HEK293 (cell line): ENCODE data around the gene PMEL.

Source experiments
- CTCF ChIP-seq: fragments of 450-650 bp; formaldehyde crosslinking; IDR thresholded peaks from 2 replicates; pipeline ENCODE4 v1.5.1; 2016; ENCODE audit warnings: missing biosample characterization, missing genetic modification characterization
- GLIS1 ChIP-seq: fragments of 450-650 bp; formaldehyde crosslinking; IDR thresholded peaks from 2 replicates; pipeline ENCODE4 v1.5.1; 2016; ENCODE audit warnings: missing biosample characterization, missing genetic modification characterization
- KLF16 ChIP-seq: fragments of 450-650 bp; formaldehyde crosslinking; IDR thresholded peaks from 2 replicates; pipeline ENCODE4 v1.5.1; 2017; ENCODE audit warnings: missing biosample characterization, missing genetic modification characterization
- KLF8 ChIP-seq: fragments of 450-650 bp; formaldehyde crosslinking; IDR thresholded peaks from 2 replicates; pipeline ENCODE4 v1.5.1; 2016; ENCODE audit warnings: missing biosample characterization, missing genetic modification characterization
- OVOL3 ChIP-seq: fragments of 450-650 bp; formaldehyde crosslinking; IDR thresholded peaks from 2 replicates; pipeline ENCODE4 v1.5.1; 2016; ENCODE audit warnings: missing biosample characterization, missing genetic modification characterization
- RBAK ChIP-seq: fragments of 450-650 bp; formaldehyde crosslinking; IDR thresholded peaks from 2 replicates; pipeline ENCODE4 v1.5.1; 2016; ENCODE audit warnings: missing biosample characterization, missing genetic modification characterization
- SETDB1 ChIP-seq: IDR thresholded peaks from one replicate; pipeline ENCODE4 v1.6.1; 2017; ENCODE audit warnings: mild to moderate bottlenecking, low read length, moderate library complexity, mixed read lengths; ENCODE audit not compliant: insufficient read length
- ZBTB20 ChIP-seq: fragments of 450-650 bp; formaldehyde crosslinking; IDR thresholded peaks from 2 replicates; pipeline ENCODE4 v1.5.1; 2016; ENCODE audit warnings: missing biosample characterization, missing genetic modification characterization
- ZBTB44 ChIP-seq: fragments of 450-650 bp; IDR thresholded peaks from 2 replicates; pipeline ENCODE4 v1.5.1; 2018; ENCODE audit warnings: missing biosample characterization, mild to moderate bottlenecking, missing genetic modification characterization
- ZNF121 ChIP-seq: fragments of 450-650 bp; formaldehyde crosslinking; IDR thresholded peaks from 2 replicates; pipeline ENCODE4 v1.5.1; 2016; ENCODE audit warnings: missing biosample characterization, missing genetic modification characterization
- ZNF221 ChIP-seq: fragments of 450-650 bp; formaldehyde crosslinking; IDR thresholded peaks from 2 replicates; pipeline ENCODE4 v1.5.1; 2017; ENCODE audit warnings: missing biosample characterization, missing genetic modification characterization, borderline replicate concordance
- ZNF292 ChIP-seq: fragments of 450-650 bp; formaldehyde crosslinking; IDR thresholded peaks from 2 replicates; pipeline ENCODE4 v1.5.1; 2016; ENCODE audit warnings: low read depth, missing biosample characterization, missing genetic modification characterization, borderline replicate concordance
- ZNF404 ChIP-seq: fragments of 450-650 bp; formaldehyde crosslinking; IDR thresholded peaks from 2 replicates; pipeline ENCODE4 v1.5.1; 2017; ENCODE audit warnings: missing biosample characterization, missing genetic modification characterization
- ZNF48 ChIP-seq: fragments of 450-650 bp; formaldehyde crosslinking; IDR thresholded peaks from 2 replicates; pipeline ENCODE4 v1.5.1; 2016; ENCODE audit warnings: missing biosample characterization, missing genetic modification characterization
- ZNF571 ChIP-seq: fragments of 450-650 bp; formaldehyde crosslinking; IDR thresholded peaks from 2 replicates; pipeline ENCODE4 v1.5.0; 2017; ENCODE audit warnings: missing biosample characterization, missing genetic modification characterization
- ZNF645 ChIP-seq: fragments of 450-650 bp; formaldehyde crosslinking; IDR thresholded peaks from 2 replicates; pipeline ENCODE4; 2016; ENCODE audit warnings: missing biosample characterization, missing genetic modification characterization
- ZNF701 ChIP-seq: fragments of 450-650 bp; formaldehyde crosslinking; IDR thresholded peaks from 2 replicates; pipeline ENCODE4 v1.5.1; 2016; ENCODE audit warnings: missing biosample characterization, missing genetic modification characterization
- ZNF843 ChIP-seq: fragments of 450-650 bp; formaldehyde crosslinking; IDR thresholded peaks from 2 replicates; pipeline ENCODE4 v1.5.1; 2016; ENCODE audit warnings: missing biosample characterization, missing genetic modification characterization
- ZSCAN23 ChIP-seq: fragments of 450-650 bp; formaldehyde crosslinking; IDR thresholded peaks from 2 replicates; pipeline ENCODE4 v1.5.1; 2016; ENCODE audit warnings: missing biosample characterization, missing genetic modification characterization
- TF ChIP-seq, protein P1 (sequence below): fragments of 450-650 bp; formaldehyde crosslinking; IDR thresholded peaks from 2 replicates; pipeline ENCODE4 v1.5.1; 2017; ENCODE audit warnings: missing biosample characterization, missing genetic modification characterization
- TF ChIP-seq, protein P2 (sequence below): fragments of 450-650 bp; formaldehyde crosslinking; IDR thresholded peaks from 2 replicates; pipeline ENCODE4 v1.5.1; 2016; ENCODE audit warnings: missing biosample characterization, missing genetic modification characterization
- TF ChIP-seq, protein P3 (sequence below): fragments of 450-650 bp; formaldehyde crosslinking; IDR thresholded peaks from 2 replicates; pipeline ENCODE4 v1.5.1; 2016; ENCODE audit warnings: missing biosample characterization, missing genetic modification characterization
- TF ChIP-seq, protein P4 (sequence below): fragments of 450-650 bp; formaldehyde crosslinking; conservative IDR thresholded peaks from 2 replicates; pipeline ENCODE4 v1.5.1; 2016; ENCODE audit warnings: low read depth, missing biosample characterization, missing genetic modification characterization

PMEL gene

DNA sequence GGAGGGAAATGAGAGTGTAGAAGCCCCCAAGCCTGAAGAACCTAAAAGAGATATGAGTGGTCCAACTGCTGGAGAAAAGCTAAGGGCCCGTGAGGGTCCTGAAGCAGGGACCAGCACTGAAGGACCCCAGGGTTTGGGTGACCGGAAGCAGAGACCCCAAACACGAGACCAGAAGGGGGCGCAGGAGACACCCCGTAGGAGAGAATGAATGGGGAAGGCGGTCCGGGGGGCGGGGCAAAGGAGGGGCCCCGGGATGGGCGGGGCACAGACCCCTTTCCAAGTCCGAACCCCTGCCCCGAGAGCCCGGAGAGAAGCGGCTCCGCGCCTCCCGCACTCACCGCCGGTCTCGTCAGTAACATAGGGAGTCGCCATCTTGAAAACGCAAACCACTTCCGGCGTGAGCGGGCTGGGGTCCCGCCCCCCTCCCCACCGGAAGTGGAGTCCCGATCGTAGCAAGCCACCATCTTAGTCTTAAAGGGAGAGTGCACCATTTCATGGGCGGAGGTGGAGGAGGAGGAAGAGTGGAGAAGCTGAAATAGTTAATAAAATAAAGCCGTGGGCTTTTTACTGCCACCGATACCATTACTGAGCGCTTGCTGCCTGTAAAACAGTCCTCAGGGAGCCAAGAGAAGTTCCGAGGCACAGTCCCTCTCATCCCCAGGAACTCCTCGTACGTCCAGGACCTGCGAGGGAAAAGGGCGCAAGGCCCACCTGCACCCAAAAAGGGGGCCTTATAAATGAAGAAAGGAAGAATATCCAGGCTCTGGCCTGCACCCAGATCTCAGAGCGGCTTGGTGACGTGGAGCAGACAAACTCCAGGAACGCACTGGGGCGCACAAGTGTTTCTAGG is 38.9 kb downstream of the PMEL start (continued):
- 0 out of 2 replicates have a peak, but pooled peaks have one; percentile 7 for TF ChIP-seq ZBTB44 (tag by site-specific recombination)
- TF ChIP-seq RBAK (tag by site-specific recombination), result no peak
- TF ChIP-seq GLIS1 (tag by site-specific recombination), result peak; percentile 67
- no peak for TF ChIP-seq ZNF701 (tag by site-specific recombination)
- TF ChIP-seq, protein P1, sequence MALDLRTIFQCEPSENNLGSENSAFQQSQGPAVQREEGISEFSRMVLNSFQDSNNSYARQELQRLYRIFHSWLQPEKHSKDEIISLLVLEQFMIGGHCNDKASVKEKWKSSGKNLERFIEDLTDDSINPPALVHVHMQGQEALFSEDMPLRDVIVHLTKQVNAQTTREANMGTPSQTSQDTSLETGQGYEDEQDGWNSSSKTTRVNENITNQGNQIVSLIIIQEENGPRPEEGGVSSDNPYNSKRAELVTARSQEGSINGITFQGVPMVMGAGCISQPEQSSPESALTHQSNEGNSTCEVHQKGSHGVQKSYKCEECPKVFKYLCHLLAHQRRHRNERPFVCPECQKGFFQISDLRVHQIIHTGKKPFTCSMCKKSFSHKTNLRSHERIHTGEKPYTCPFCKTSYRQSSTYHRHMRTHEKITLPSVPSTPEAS (tag by site-specific recombination), result peak; percentile 43; the same call in 1 of the 2 replicates
- peak; percentile 10; the same call in 1 of the 2 replicates for TF ChIP-seq ZBTB20 (tag by site-specific recombination)
- no peak for TF ChIP-seq ZNF292 (tag by site-specific recombination)
- TF ChIP-seq, protein P2, sequence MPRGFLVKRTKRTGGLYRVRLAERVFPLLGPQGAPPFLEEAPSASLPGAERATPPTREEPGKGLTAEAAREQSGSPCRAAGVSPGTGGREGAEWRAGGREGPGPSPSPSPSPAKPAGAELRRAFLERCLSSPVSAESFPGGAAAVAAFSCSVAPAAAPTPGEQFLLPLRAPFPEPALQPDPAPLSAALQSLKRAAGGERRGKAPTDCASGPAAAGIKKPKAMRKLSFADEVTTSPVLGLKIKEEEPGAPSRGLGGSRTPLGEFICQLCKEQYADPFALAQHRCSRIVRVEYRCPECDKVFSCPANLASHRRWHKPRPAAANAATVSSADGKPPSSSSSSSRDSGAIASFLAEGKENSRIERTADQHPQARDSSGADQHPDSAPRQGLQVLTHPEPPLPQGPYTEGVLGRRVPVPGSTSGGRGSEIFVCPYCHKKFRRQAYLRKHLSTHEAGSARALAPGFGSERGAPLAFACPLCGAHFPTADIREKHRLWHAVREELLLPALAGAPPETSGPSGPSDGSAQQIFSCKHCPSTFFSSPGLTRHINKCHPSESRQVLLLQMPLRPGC (tag by site-specific recombination), result no peak
- TF ChIP-seq SETDB1, result no peak
- TF ChIP-seq ZNF48 (tag by site-specific recombination), result no peak
- TF ChIP-seq ZNF404, result no peak
- TF ChIP-seq OVOL3 (tag by site-specific recombination), result no peak
- peak; percentile 71 for TF ChIP-seq KLF16
- TF ChIP-seq, protein P3, sequence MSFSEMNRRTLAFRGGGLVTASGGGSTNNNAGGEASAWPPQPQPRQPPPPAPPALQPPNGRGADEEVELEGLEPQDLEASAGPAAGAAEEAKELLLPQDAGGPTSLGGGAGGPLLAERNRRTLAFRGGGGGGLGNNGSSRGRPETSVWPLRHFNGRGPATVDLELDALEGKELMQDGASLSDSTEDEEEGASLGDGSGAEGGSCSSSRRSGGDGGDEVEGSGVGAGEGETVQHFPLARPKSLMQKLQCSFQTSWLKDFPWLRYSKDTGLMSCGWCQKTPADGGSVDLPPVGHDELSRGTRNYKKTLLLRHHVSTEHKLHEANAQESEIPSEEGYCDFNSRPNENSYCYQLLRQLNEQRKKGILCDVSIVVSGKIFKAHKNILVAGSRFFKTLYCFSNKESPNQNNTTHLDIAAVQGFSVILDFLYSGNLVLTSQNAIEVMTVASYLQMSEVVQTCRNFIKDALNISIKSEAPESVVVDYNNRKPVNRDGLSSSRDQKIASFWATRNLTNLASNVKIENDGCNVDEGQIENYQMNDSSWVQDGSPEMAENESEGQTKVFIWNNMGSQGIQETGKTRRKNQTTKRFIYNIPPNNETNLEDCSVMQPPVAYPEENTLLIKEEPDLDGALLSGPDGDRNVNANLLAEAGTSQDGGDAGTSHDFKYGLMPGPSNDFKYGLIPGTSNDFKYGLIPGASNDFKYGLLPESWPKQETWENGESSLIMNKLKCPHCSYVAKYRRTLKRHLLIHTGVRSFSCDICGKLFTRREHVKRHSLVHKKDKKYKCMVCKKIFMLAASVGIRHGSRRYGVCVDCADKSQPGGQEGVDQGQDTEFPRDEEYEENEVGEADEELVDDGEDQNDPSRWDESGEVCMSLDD (tag by site-specific recombination), result peak; percentile 96
- TF ChIP-seq, protein P4, sequence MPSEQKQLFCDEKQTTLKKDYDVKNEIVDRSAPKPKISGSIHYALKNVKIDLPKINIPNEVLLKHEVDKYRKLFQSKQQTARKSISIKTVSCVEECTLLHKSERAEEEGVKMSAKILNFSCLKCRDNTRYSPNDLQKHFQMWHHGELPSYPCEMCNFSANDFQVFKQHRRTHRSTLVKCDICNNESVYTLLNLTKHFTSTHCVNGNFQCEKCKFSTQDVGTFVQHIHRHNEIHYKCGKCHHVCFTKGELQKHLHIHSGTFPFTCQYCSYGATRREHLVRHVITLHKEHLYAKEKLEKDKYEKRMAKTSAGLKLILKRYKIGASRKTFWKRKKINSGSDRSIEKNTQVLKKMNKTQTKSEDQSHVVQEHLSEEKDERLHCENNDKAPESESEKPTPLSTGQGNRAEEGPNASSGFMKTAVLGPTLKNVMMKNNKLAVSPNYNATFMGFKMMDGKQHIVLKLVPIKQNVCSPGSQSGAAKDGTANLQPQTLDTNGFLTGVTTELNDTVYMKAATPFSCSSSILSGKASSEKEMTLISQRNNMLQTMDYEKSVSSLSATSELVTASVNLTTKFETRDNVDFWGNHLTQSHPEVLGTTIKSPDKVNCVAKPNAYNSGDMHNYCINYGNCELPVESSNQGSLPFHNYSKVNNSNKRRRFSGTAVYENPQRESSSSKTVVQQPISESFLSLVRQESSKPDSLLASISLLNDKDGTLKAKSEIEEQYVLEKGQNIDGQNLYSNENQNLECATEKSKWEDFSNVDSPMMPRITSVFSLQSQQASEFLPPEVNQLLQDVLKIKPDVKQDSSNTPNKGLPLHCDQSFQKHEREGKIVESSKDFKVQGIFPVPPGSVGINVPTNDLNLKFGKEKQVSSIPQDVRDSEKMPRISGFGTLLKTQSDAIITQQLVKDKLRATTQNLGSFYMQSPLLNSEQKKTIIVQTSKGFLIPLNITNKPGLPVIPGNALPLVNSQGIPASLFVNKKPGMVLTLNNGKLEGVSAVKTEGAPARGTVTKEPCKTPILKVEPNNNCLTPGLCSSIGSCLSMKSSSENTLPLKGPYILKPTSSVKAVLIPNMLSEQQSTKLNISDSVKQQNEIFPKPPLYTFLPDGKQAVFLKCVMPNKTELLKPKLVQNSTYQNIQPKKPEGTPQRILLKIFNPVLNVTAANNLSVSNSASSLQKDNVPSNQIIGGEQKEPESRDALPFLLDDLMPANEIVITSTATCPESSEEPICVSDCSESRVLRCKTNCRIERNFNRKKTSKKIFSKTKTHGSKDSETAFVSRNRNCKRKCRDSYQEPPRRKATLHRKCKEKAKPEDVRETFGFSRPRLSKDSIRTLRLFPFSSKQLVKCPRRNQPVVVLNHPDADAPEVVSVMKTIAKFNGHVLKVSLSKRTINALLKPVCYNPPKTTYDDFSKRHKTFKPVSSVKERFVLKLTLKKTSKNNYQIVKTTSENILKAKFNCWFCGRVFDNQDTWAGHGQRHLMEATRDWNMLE (tag by site-specific recombination), result peak; percentile 77
- TF ChIP-seq ZNF571 (tag by site-specific recombination), result no peak
- peak; percentile 48; the same call in 1 of the 2 replicates for TF ChIP-seq ZNF843 (tag by site-specific recombination)
- no peak for TF ChIP-seq ZNF645 (tag by site-specific recombination)
- peak; percentile 95 for TF ChIP-seq ZNF121 (tag by site-specific recombination)
- no peak for TF ChIP-seq ZNF221
- peak; percentile 91 for TF ChIP-seq CTCF (tag by site-specific recombination)
- TF ChIP-seq KLF8 (tag by site-specific recombination), result peak; percentile 74
- peak; percentile 63; the same call in 1 of the 2 replicates for TF ChIP-seq ZSCAN23 (tag by site-specific recombination)
